ENCODE results near the gene EIF4B. TPM values are rescaled to one million over a fixed set of nuclear protein-coding genes. Genes with fewer than 3 reads are reported as not detected.

The EIF4B gene
- total and polyA plus RNA-seq, 2 of the 13 experiments (the other 11 are each of a cell fraction or from before 2014, with no cell fraction given) = 416 to 548 TPM

DNA sequence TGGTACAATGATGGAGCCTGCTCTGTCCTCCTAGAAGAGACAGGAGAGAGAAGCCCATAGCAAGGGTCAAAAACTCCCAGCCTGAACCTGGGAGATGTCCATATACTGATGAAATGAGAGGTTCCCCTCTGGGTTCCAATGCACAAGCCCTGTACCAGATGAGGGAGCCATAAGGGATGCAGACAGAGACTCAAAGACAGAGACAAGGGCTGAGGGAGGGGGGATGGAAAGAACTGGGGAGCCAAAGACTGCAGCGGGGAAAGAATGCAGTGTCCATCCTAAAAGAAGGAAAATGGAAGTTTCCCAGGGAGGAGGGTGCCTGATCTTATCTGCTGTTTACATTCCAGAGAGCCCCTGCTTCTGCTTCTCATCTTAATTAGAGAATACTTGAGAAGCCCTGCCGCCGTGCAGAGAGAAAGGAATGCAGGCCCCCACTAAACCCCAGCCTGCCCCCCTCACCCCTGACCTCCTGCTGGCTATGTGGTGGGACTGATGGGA lies 29.6 kb upstream of the EIF4B start:
- Histone ChIP-seq H3K9me3 (ENCODE audit: low read length) (no peaks in the 10 kb centered on the region), H2AFZ (ENCODE audit: low read length) (no peak overlapping the region), H3K4me1 (ENCODE audit: insufficient read depth, low read length) (peaks cover 73% of the 10 kb centered on the region), H3K9ac (ENCODE audit: insufficient read depth, low read depth, low read length) (no peak overlapping the region), H3K27me3 (ENCODE audit: control insufficient read depth in 1 of 2, insufficient read depth in 2 of 2, low read length in 2 of 2) (no peaks in the 10 kb centered on the region), H3K27ac (ENCODE audit: extremely low read length, insufficient read depth, low read length) (no peak overlapping the region), H3K79me2 (ENCODE audit: insufficient read depth, low read length) (no peaks in the 10 kb centered on the region), H3K36me3 (replicated peaks in 1 of 2; ENCODE audit: control insufficient read depth in 1 of 2, insufficient read depth in 2 of 2, low read length in 2 of 2) (no peaks in the 10 kb centered on the region), H3K4me3 (replicated peaks in 1 of 3; ENCODE audit: insufficient read depth in 1 of 3, low read depth in 2 of 3, low read length in 3 of 3) (no peak overlapping the region), H3K4me2 (ENCODE audit: low read depth, low read length) (peak overlapping the region; percentile 62), H4K20me1 (ENCODE audit: insufficient read depth, low read length) (no peaks in the 10 kb centered on the region)
- FAIRE-seq (no peak), ATAC-seq (peak; percentile 8; the same call in 2 of the 3 replicates), DNase-seq (ENCODE audit: low spot score) (no peak)
- no TSS peak for BruUV-seq (replicated peaks)
- ChIA-PET POLR2A (interaction anchor here (1.2 kb wide), 1 partner anchor 30 kb away, joined by 3 read pairs; no protein-coding TSS in a partner anchor), CTCF (ENCODE audit: low intra/inter-chr PET ratio, low total read pairs) (interaction anchor here (0.7 to 2.8 kb wide), 4 partner anchors 27 to 92 kb away, joined by 3 to 21 read pairs (median 9); partner anchors contain the start of gene KRT8)
- in situ Hi-C loops (cut with HindIII; ENCODE audit: extremely low pct_ligation_motif_present, low pct_unique_long_range_greater_than_20kb) (loop anchor here (5.0 to 25.0 kb wide), 4 partner anchors 89 to 839 kb away; partner anchors contain the start of genes KRT1 and KRT84), intact Hi-C loops (cut with micrococcal nuclease; ENCODE audit: unreplicated experiment) (loop anchor here (1.0 kb wide), 3 partner anchors 49 to 92 kb away; partner anchors contain the start of gene KRT8)
- 0% methylated on average over 3 of the region's 3 CpGs for WGBS (ENCODE audit: low lambda C conversion rate)
- no peak for TF ChIP-seq AGO1 (IDR thresholded peaks at IDR 0.05; ENCODE audit: low read depth, low read length, poor library complexity, severe bottlenecking)
- 0 out of 2 replicates have a peak, but pooled peaks have one; percentile 39 for TF ChIP-seq ZBTB7B (CRISPR knock-in tag; IDR thresholded peaks at IDR 0.05)
- 0 out of 2 replicates have a peak, but pooled peaks have one; percentile 8 for TF ChIP-seq BRD4 (CRISPR knock-in tag; IDR thresholded peaks at IDR 0.05)
- 0 out of 2 replicates have a peak, but pooled peaks have one; percentile 8 for TF ChIP-seq ZNF572 (CRISPR knock-in tag; IDR thresholded peaks at IDR 0.05)
- TF ChIP-seq ZEB1 (IDR thresholded peaks at IDR 0.05; ENCODE audit: insufficient replicate concordance, low read depth) = no peak
- 0 out of 2 replicates have a peak, but pooled peaks have one; percentile 2 for TF ChIP-seq MYC (CRISPR knock-in tag; IDR thresholded peaks at IDR 0.05; ENCODE audit: borderline replicate concordance)
- no peak for TF ChIP-seq ZNF207 (IDR thresholded peaks at IDR 0.05; ENCODE audit: borderline replicate concordance)
- TF ChIP-seq YEATS4 (CRISPR knock-in tag; IDR thresholded peaks at IDR 0.05; ENCODE audit: borderline replicate concordance) = no peak
- TF ChIP-seq, protein P1, sequence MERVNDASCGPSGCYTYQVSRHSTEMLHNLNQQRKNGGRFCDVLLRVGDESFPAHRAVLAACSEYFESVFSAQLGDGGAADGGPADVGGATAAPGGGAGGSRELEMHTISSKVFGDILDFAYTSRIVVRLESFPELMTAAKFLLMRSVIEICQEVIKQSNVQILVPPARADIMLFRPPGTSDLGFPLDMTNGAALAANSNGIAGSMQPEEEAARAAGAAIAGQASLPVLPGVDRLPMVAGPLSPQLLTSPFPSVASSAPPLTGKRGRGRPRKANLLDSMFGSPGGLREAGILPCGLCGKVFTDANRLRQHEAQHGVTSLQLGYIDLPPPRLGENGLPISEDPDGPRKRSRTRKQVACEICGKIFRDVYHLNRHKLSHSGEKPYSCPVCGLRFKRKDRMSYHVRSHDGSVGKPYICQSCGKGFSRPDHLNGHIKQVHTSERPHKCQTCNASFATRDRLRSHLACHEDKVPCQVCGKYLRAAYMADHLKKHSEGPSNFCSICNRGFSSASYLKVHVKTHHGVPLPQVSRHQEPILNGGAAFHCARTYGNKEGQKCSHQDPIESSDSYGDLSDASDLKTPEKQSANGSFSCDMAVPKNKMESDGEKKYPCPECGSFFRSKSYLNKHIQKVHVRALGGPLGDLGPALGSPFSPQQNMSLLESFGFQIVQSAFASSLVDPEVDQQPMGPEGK (CRISPR knock-in tag; IDR thresholded peaks at IDR 0.05) = 0 out of 2 replicates have a peak, but pooled peaks have one; percentile 39
- no peak for TF ChIP-seq REXO4 (CRISPR knock-in tag; IDR thresholded peaks at IDR 0.05; ENCODE audit: borderline replicate concordance)
